HCT116 (cell line): ENCODE data around the gene LRCH1. TPM values are rescaled to one million over a fixed set of nuclear protein-coding genes. Genes with fewer than 3 reads are reported as not detected.

ENCODE experiments used
- ATAC-seq: fragments of 200-7000 bp; cut with Tn5 transposase; 2 replicates; pipeline ENCODE4 v1.9.1; 2020; ENCODE audit warnings: mild to moderate bottlenecking, moderate library complexity
- BruUV-seq: library from RNA; stranded (reverse); fragments of 400-500 nt; replicated peaks from 2 replicates; lab custom pipeline; 2021; lab: Mats Ljungman, UMichigan
- CTCF ChIA-PET: fragments of 300-600 bp; sonication (Branson Sonifier 250); formaldehyde crosslinking; loops from one replicate; lab custom pipeline; 2021; ENCODE audit warnings: antibody characterized with exemption; lab: Charles Lee
- POLR2A ChIA-PET: fragments of 300-600, 350-600 bp; sonication (Branson Sonifier 250); formaldehyde crosslinking; loops from one replicate; lab custom pipeline; 2021; ENCODE audit warnings: antibody characterized with exemption; lab: Charles Lee
- RAD21 ChIA-PET, 2 experiments: fragments of 300-600 bp; sonication (Branson Sonifier 250); formaldehyde crosslinking; loops; one replicate each; lab custom pipeline; 2023; ENCODE audit warnings: low total read pairs in 2 of 2; ENCODE audit not compliant: uncharacterized antibody in 2 of 2, unreplicated experiment in 2 of 2, low non-redundant PET in 1 of 2; lab: Charles Lee
- DNase-seq: peaks from one replicate; pipeline ENCODE4 v3.0.0-alpha.2; 2010; ENCODE audit warnings: low read depth, low spot score
- H2AFZ ChIP-seq: fragments of 200-600 bp; shearing (Covaris generic), sonication (generic); 2 replicates; pipeline ENCODE4 v1.6.1; 2017; ENCODE audit warnings: low read depth, mixed run types, mixed read lengths, antibody characterized with exemption, low read length; ENCODE audit not compliant: poor library complexity, severe bottlenecking
- H3K27ac ChIP-seq: 2 replicates; pipeline ENCODE4 v1.5.1; 2012; ENCODE audit warnings: low read depth, low read length
- H3K27me3 ChIP-seq: fragments of 200-600 bp; sonication (generic); 2 replicates; pipeline ENCODE4 v1.6.1; 2016; ENCODE audit warnings: mixed run types, low read length, mixed read lengths; ENCODE audit not compliant: insufficient read depth
- H3K36me3 ChIP-seq, 2 experiments: fragments of 200-500 bp in 1 of 2; fragments of 200-600 bp in 1 of 2; sonication (Bioruptor generic) in 1 of 2; sonication (generic) in 1 of 2; 2 replicates each; pipeline versions ENCODE4 v1.5.1 to v1.6.1; 2014 to 2016; ENCODE audit warnings: low read length in 2 of 2, inconsistent platforms in 1 of 2, mixed read lengths in 1 of 2, mixed run types in 1 of 2; ENCODE audit not compliant: insufficient read depth in 2 of 2, control insufficient read depth in 1 of 2
- H3K4me1 ChIP-seq, 2 experiments: fragments of 200-600 bp in 1 of 2; sonication (generic) in 1 of 2; 2 replicates each; pipeline versions ENCODE4 v1.5.1 to v1.6.1; 2012 to 2017; ENCODE audit warnings: low read length in 2 of 2, inconsistent platforms in 1 of 2, mild to moderate bottlenecking in 1 of 2, mixed read lengths in 1 of 2, mixed run types in 1 of 2, moderate library complexity in 1 of 2; ENCODE audit not compliant: insufficient read depth in 2 of 2, control insufficient read depth in 1 of 2
- H3K4me2 ChIP-seq: fragments of 200-600 bp; sonication (generic); 2 replicates; pipeline ENCODE4 v1.6.1; 2017; ENCODE audit warnings: mixed run types, low read length, mixed read lengths
- H3K4me3 ChIP-seq, 2 experiments: fragments of 200-600 bp in 1 of 2; sonication (generic) in 1 of 2; replicated peaks in 1 of 2; 2 replicates each; pipeline ENCODE4 v1.5.1; 2011 to 2016; ENCODE audit warnings: low read length in 2 of 2, control low read depth in 1 of 2, low read depth in 1 of 2, mild to moderate bottlenecking in 1 of 2, mixed read lengths in 1 of 2, mixed run types in 1 of 2
- H3K79me2 ChIP-seq: fragments of 200-600 bp; sonication (generic); 2 replicates; pipeline ENCODE4 v1.6.1; 2017; ENCODE audit warnings: mild to moderate bottlenecking, mixed run types, low read length, moderate library complexity, mixed read lengths; ENCODE audit not compliant: insufficient read depth
- H3K9ac ChIP-seq: fragments of 200-600 bp; sonication (generic); 2 replicates; pipeline ENCODE4 v1.6.1; 2016; ENCODE audit warnings: low read length, mixed read lengths
- H3K9me2 ChIP-seq: fragments of 200-600 bp; sonication (generic), shearing (Covaris generic); 2 replicates; pipeline ENCODE4 v1.6.1; 2017; ENCODE audit warnings: mixed run types, mild to moderate bottlenecking, moderate library complexity; ENCODE audit not compliant: insufficient read depth
- H3K9me3 ChIP-seq, 2 experiments: fragments of 200-500 bp in 1 of 2; fragments of 200-600 bp in 1 of 2; sonication (Bioruptor generic) in 1 of 2; sonication (generic) in 1 of 2; 2 replicates each; pipeline ENCODE4 v1.6.1; 2014 to 2017; ENCODE audit warnings: low read length in 2 of 2, mixed read lengths in 2 of 2, inconsistent platforms in 1 of 2, low read depth in 1 of 2, mild to moderate bottlenecking in 1 of 2, mixed run types in 1 of 2, moderate library complexity in 1 of 2; ENCODE audit not compliant: control insufficient read depth in 1 of 2, insufficient read depth in 1 of 2
- H4K20me1 ChIP-seq: fragments of 200-600 bp; sonication (generic), shearing (Covaris generic); 2 replicates; pipeline ENCODE4 v1.6.1; 2017; ENCODE audit warnings: mixed run types, mild to moderate bottlenecking, moderate library complexity; ENCODE audit not compliant: insufficient read depth
- ATF3 ChIP-seq: IDR thresholded peaks from 2 replicates; pipeline ENCODE4 v1.6.1; 2012
- CBX3 ChIP-seq: IDR thresholded peaks from 2 replicates; pipeline ENCODE4 v1.6.1; 2012; ENCODE audit warnings: low read depth
- CTCF ChIP-seq, 3 experiments: fragments of 200-600 bp in 1 of 3; sonication (generic) in 1 of 3; IDR thresholded peaks in 2 of 3; conservative IDR thresholded peaks in 1 of 3; 2 replicates each; pipeline ENCODE4 v1.5.1; 2012 to 2017; ENCODE audit warnings: low read depth in 2 of 3, low read length in 2 of 3, antibody characterized with exemption in 1 of 3, borderline replicate concordance in 1 of 3, control low read depth in 1 of 3, mild to moderate bottlenecking in 1 of 3, mixed read lengths in 1 of 3, mixed run types in 1 of 3, moderate library complexity in 1 of 3; ENCODE audit not compliant: insufficient read depth in 1 of 3
- EZH2 ChIP-seq: fragments of 200-600 bp; sonication (generic); IDR thresholded peaks from 2 replicates; pipeline ENCODE4 v1.6.1; 2017; ENCODE audit warnings: antibody characterized with exemption, mixed run types
- EZH2phosphoT487 ChIP-seq: fragments of 200-600 bp; IDR thresholded peaks from 2 replicates; pipeline ENCODE4 v1.6.1; 2018; ENCODE audit warnings: antibody characterized with exemption, borderline replicate concordance
- FOSL1 ChIP-seq: IDR thresholded peaks from 2 replicates; pipeline ENCODE4 v1.6.1; 2012; ENCODE audit warnings: low read depth
- JUND ChIP-seq: IDR thresholded peaks from 2 replicates; pipeline ENCODE4 v1.6.1; 2012
- RAD21 ChIP-seq: IDR thresholded peaks from 2 replicates; pipeline ENCODE4 v1.6.1; 2012; ENCODE audit warnings: low read depth, mild to moderate bottlenecking
- SIN3A ChIP-seq: IDR thresholded peaks from 2 replicates; pipeline ENCODE4 v1.6.1; 2012; ENCODE audit warnings: low read depth
- SP1 ChIP-seq: IDR thresholded peaks from 2 replicates; pipeline ENCODE4 v1.6.1; 2012; ENCODE audit warnings: low read depth
- TCF7L2 ChIP-seq: IDR thresholded peaks from 2 replicates; pipeline ENCODE4 v1.7.0; 2011; ENCODE audit warnings: borderline replicate concordance, inconsistent platforms; ENCODE audit not compliant: insufficient read depth, insufficient read length; ENCODE audit errors: extremely low read depth
- ZBTB33 ChIP-seq: IDR thresholded peaks from 2 replicates; pipeline ENCODE4 v1.6.1; 2011; ENCODE audit warnings: mild to moderate bottlenecking, low read length, moderate library complexity; ENCODE audit not compliant: insufficient replicate concordance; ENCODE audit errors: extremely low read depth
- ZFX ChIP-seq: fragments of 450-650 bp; IDR thresholded peaks from 2 replicates; pipeline ENCODE4 v1.6.1; 2017
- ZNF274 ChIP-seq: fragments of 200-500 bp; sonication (Bioruptor generic); IDR thresholded peaks from 2 replicates; pipeline ENCODE4 v1.6.1; 2014; ENCODE audit warnings: mild to moderate bottlenecking, low read depth, low read length, inconsistent platforms
- intact Hi-C: fragments of 100-400 bp; cut with micrococcal nuclease; formaldehyde crosslinking; loops from 2 replicates; pipeline ENCODE4 v1.10.0; 2022
- total RNA-seq: library from RNA; stranded (reverse); gene quantifications from one replicate; pipeline ENCODE4 v1.2.1, GENCODE V29; 2021; ENCODE audit not compliant: unreplicated experiment

LRCH1 gene
- total RNA-seq, 1 experiment from 2014 or later = 15.6 TPM

GRCh38 chr13:46795321-46795720 is 242.4 kb downstream of the LRCH1 start:
- Histone ChIP-seq H3K9me2 (no peaks in the 10 kb centered on the region), H3K27me3 (no peaks in the 10 kb centered on the region), H3K4me2 (peak overlapping the region; percentile 89), H4K20me1 (no peaks in the 10 kb centered on the region), H3K9me3 (no peaks in the 10 kb centered on the region), H3K9ac (peak overlapping the region; percentile 83; the same call in 1 of the 2 replicates), H3K4me1 (peaks cover 14 to 21% of the 10 kb centered on the region in 2 experiments), H3K79me2 (peaks cover 64% of the 10 kb centered on the region), H3K27ac (no peak overlapping the region), H3K4me3 (peak overlapping the region in 1 of 2 experiments; percentile 78; a peak in 1 of 4 replicates), H3K36me3 (peaks cover 3 to 13% of the 10 kb centered on the region in 2 experiments)
- CTCF ChIA-PET = no interaction called here
- RAD21 ChIA-PET = no interaction called here
- no TSS peak for BruUV-seq
- ATAC-seq (no peak), DNase-seq (no peak)
- intact Hi-C loops = no loop called here
- POLR2A ChIA-PET = no interaction called here
- no peak for TF ChIP-seq FOSL1
- no peak for TF ChIP-seq RAD21
- no peak for TF ChIP-seq CTCF (IDR thresholded peaks at IDR 0.05 in 2 of 3, conservative IDR thresholded peaks at IDR 0.05 in 1 of 3; ENCODE audit: borderline replicate concordance in 1 of 3, insufficient read depth in 1 of 3, low read depth in 2 of 3, low read length in 2 of 3)
- TF ChIP-seq EZH2phosphoT487 = no peak
- no peak for TF ChIP-seq JUND
- no peak for TF ChIP-seq CBX3
- no peak for TF ChIP-seq SIN3A
- no peak for TF ChIP-seq SP1
- TF ChIP-seq, all 23 proteins: peak for 0
- no peak overlapping the region for H2AFZ ChIP-seq

GRCh38 chr13:46796129-46796514 is 243.2 kb downstream of the LRCH1 start:
- DNase-seq (no peak), ATAC-seq (no peak)
- H3K9me3 ChIP-seq = no peaks in the 10 kb centered on the region
- peaks cover 0 to 5% of the 10 kb centered on the region in 2 experiments; a peak in 2 of 4 replicates for H3K36me3 ChIP-seq
- RAD21 ChIA-PET = interaction anchor here in 1 of 2 experiments (0.9 kb wide), 1 partner anchor 30 kb away, joined by 3 read pairs; no protein-coding TSS in a partner anchor
- H3K27ac ChIP-seq = peak overlapping the region; percentile 89
- BruUV-seq = no TSS peak
- H3K4me3 ChIP-seq = peak overlapping the region; percentile 63 to 78
- no peak overlapping the region for H2AFZ ChIP-seq
- H4K20me1 ChIP-seq = no peaks in the 10 kb centered on the region
- intact Hi-C loops = no loop called here
- peaks cover 14 to 21% of the 10 kb centered on the region in 2 experiments for H3K4me1 ChIP-seq
- peak overlapping the region; percentile 89 for H3K4me2 ChIP-seq
- H3K9me2 ChIP-seq = no peaks in the 10 kb centered on the region
- H3K27me3 ChIP-seq = no peaks in the 10 kb centered on the region
- H3K9ac ChIP-seq = peak overlapping the region; percentile 83
- H3K79me2 ChIP-seq = peaks cover 56% of the 10 kb centered on the region
- POLR2A ChIA-PET = no interaction called here
- CTCF ChIA-PET = no interaction called here
- TF ChIP-seq ZFX (no peak), EZH2 (no peak), CBX3 (no peak), ZNF274 (no peak), JUND (no peak), TCF7L2 (no peak), ZBTB33 (no peak), SIN3A (no peak), ATF3 (no peak), EZH2phosphoT487 (no peak), FOSL1 (no peak)
